GM12878 (cell line): Measurements from ENCODE around the gene WDSUB1. TPM values are rescaled to one million over a fixed set of nuclear protein-coding genes. Genes with fewer than 3 reads are reported as not detected.

Experiments used
- ATAC-seq: fragments of 200-7000 bp; cut with Tn5 transposase; 3 replicates; pipeline ENCODE4 v1.9.1; 2020; ENCODE audit warnings: mild to moderate bottlenecking, moderate library complexity
- BruUV-seq: library from RNA; stranded (reverse); fragments of 400-500 nt; replicated peaks from 2 replicates; lab custom pipeline; 2021; lab: Mats Ljungman, UMichigan
- CTCF ChIA-PET: fragments of 300-600 bp; sonication (Branson Sonifier 250); formaldehyde crosslinking; extraction: SDS; loops from one replicate; lab custom pipeline; 2021; ENCODE audit warnings: inconsistent platforms; lab: Yijun Ruan, JAX
- POLR2A ChIA-PET: fragments of 350-600 bp; formaldehyde crosslinking; extraction: SDS; loops from one replicate; lab custom pipeline; 2021; ENCODE audit warnings: inconsistent platforms; lab: Charles Lee
- RAD21 ChIA-PET: fragments of 300-600 bp; sonication (Branson Sonifier 250); formaldehyde crosslinking; loops from one replicate; lab custom pipeline; 2023; ENCODE audit warnings: antibody characterized with exemption; ENCODE audit not compliant: unreplicated experiment; lab: Charles Lee
- SMC1A ChIA-PET: fragments of 300-600 bp; sonication (Branson Sonifier 250); formaldehyde crosslinking; loops from one replicate; lab custom pipeline; 2023; ENCODE audit not compliant: unreplicated experiment, uncharacterized antibody; lab: Charles Lee
- DNase-seq: peaks from one replicate; pipeline ENCODE4 v3.0.0-alpha.2; 2011; ENCODE audit warnings: low read depth, low spot score
- FAIRE-seq: peaks from 3 replicates; lab custom pipeline; 2011; peaks lifted over from hg19 to GRCh38; lab: Jason Lieb, UNC
- H2AFZ ChIP-seq: 2 replicates; pipeline ENCODE4 v1.6.0; 2011; ENCODE audit warnings: low read depth, low read length, control low read depth; ENCODE audit not compliant: control insufficient read depth
- H3K27ac ChIP-seq: 2 replicates; pipeline ENCODE4 v1.5.1; 2011; ENCODE audit warnings: control low read depth; ENCODE audit not compliant: control insufficient read depth, insufficient read depth
- H3K27me3 ChIP-seq, 2 experiments: replicated peaks in 1 of 2; 2 replicates each; pipeline versions ENCODE4 v1.6.0 to v1.6.1; 2011; ENCODE audit warnings: low read length in 1 of 2; ENCODE audit not compliant: control insufficient read depth in 2 of 2, insufficient read depth in 2 of 2
- H3K36me3 ChIP-seq, 2 experiments: 2 replicates each; pipeline ENCODE4 v1.5.1; 2011; ENCODE audit warnings: low read length in 1 of 2; ENCODE audit not compliant: control insufficient read depth in 2 of 2, insufficient read depth in 2 of 2
- H3K4me1 ChIP-seq: 2 replicates; pipeline ENCODE4 v1.6.1; 2011; ENCODE audit warnings: mild to moderate bottlenecking, low read length, moderate library complexity, mixed read lengths; ENCODE audit not compliant: control insufficient read depth, insufficient read depth
- H3K4me2 ChIP-seq: 2 replicates; pipeline ENCODE4 v1.6.0; 2011; ENCODE audit warnings: control low read depth; ENCODE audit not compliant: control insufficient read depth, insufficient read depth
- H3K4me3 ChIP-seq: fragments of 200-600 bp; sonication (generic); 2 replicates; pipeline ENCODE4 v1.5.1; 2016
- H3K79me2 ChIP-seq: 2 replicates; pipeline ENCODE4 v1.6.0; 2011; ENCODE audit warnings: low read length; ENCODE audit not compliant: control insufficient read depth, insufficient read depth
- H3K9ac ChIP-seq: 2 replicates; pipeline ENCODE4 v1.8.0; 2011; ENCODE audit warnings: low read length, control low read depth, mixed read lengths; ENCODE audit not compliant: control insufficient read depth, insufficient read depth
- H3K9me3 ChIP-seq: replicated peaks from 3 replicates; pipeline ENCODE4 v1.5.1; 2011; ENCODE audit warnings: mild to moderate bottlenecking, low read length; ENCODE audit not compliant: control insufficient read depth, insufficient read depth
- H4K20me1 ChIP-seq: 2 replicates; pipeline ENCODE4 v1.6.0; 2011; ENCODE audit not compliant: control insufficient read depth, insufficient read depth
- ATF7 ChIP-seq: fragments of 450-650 bp; IDR thresholded peaks from 2 replicates; pipeline ENCODE4 v1.6.1; 2016; ENCODE audit warnings: low read depth, mild to moderate bottlenecking
- BRCA1 ChIP-seq: IDR thresholded peaks from 2 replicates; pipeline ENCODE4 v1.6.1; 2011; ENCODE audit warnings: low read depth, low read length, improper control_type of control experiment
- ESRRA ChIP-seq: IDR thresholded peaks from 2 replicates; pipeline ENCODE4 v1.6.1; 2012; ENCODE audit warnings: mild to moderate bottlenecking, low read length, improper control_type of control experiment
- NFXL1 ChIP-seq: fragments of 450-650 bp; IDR thresholded peaks from 2 replicates; pipeline ENCODE4 v1.6.1; 2017; ENCODE audit warnings: antibody characterized with exemption, mild to moderate bottlenecking, borderline replicate concordance
- NFYA ChIP-seq: IDR thresholded peaks from 2 replicates; pipeline ENCODE4 v1.6.1; 2011; ENCODE audit warnings: low read depth, mild to moderate bottlenecking, low read length, improper control_type of control experiment, borderline replicate concordance
- NFYB ChIP-seq: IDR thresholded peaks from 2 replicates; pipeline ENCODE4 v1.6.1; 2011; ENCODE audit warnings: low read depth, mild to moderate bottlenecking, low read length, improper control_type of control experiment, moderate library complexity; ENCODE audit not compliant: insufficient read depth
- PML ChIP-seq: IDR thresholded peaks from 2 replicates; pipeline ENCODE4 v1.6.1; 2012; ENCODE audit warnings: low read length, inconsistent platforms
- RBBP5 ChIP-seq: fragments of 200-600 bp; sonication (generic); conservative IDR thresholded peaks from 2 replicates; pipeline ENCODE4 v1.6.1; 2016
- ZNF592 ChIP-seq: fragments of 450-650 bp; IDR thresholded peaks from 2 replicates; pipeline ENCODE4 v1.6.1; 2017; ENCODE audit warnings: mild to moderate bottlenecking, moderate library complexity
- ZSCAN29 ChIP-seq: fragments of 450-650 bp; IDR thresholded peaks from 2 replicates; pipeline ENCODE4 v1.6.1; 2017; ENCODE audit warnings: mild to moderate bottlenecking, moderate library complexity
- WGBS: methylation state at CpG from one replicate; pipeline ENCODE4 v1.1.6; 2016; ENCODE audit warnings: low lambda C conversion rate; ENCODE audit not compliant: insufficient replicate concordance, insufficient coverage; ENCODE audit errors: missing lambda C conversion rate; 5-methylcytosine and 5-hydroxymethylcytosine counted together
- in situ Hi-C: fragments of 300-500 bp; cut with MboI; formaldehyde crosslinking; loops from 9 replicates; pipeline ENCODE4 v1.14.3; 2018; ENCODE audit warnings: mixed read lengths
- intact Hi-C: fragments of 100-400 bp; cut with micrococcal nuclease; formaldehyde crosslinking; loops from one replicate; pipeline ENCODE4 v1.14.2; 2022; ENCODE audit not compliant: unreplicated experiment
- polyA plus RNA-seq, 11 experiments: library from polyadenylated mRNA; depleted of rRNA in 4 of 11; unstranded in 6 of 11; stranded (reverse) in 5 of 11; fragments of >200 nt; fragmentation: Nextera tagmentation in 4 of 11; fragmentation: Illumina TruSeq in 1 of 11; extraction: Ambion mirVana in 4 of 11; extraction: Trizol in 1 of 11; gene quantifications; 1 replicate in 1 of 11; 2 replicates in 10 of 11; pipeline versions ENCODE4 v1.2.1 to v1.2.3, GENCODE V29; 2011 to 2016; ENCODE audit warnings: inconsistent platforms in 2 of 11, missing spikeins in 2 of 11, low read depth in 1 of 11
- total RNA-seq, 4 experiments: library from RNA; depleted of rRNA in 3 of 4; stranded (reverse); fragments of >200 nt in 3 of 4; fragmentation: Illumina TruSeq in 1 of 4; extraction: Trizol in 1 of 4; gene quantifications; 2 replicates each; pipeline versions ENCODE4 v1.2.1 to v1.2.3, GENCODE V29; 2013 to 2021
- TF ChIP-seq, protein P1 (sequence below): IDR thresholded peaks from 2 replicates; pipeline ENCODE4 v1.6.1; 2012; ENCODE audit warnings: low read depth, low read length, improper control_type of control experiment
- TF ChIP-seq, protein P2 (sequence below): fragments of 150-350 bp; IDR thresholded peaks from 2 replicates; pipeline ENCODE4 v1.6.1; 2016; ENCODE audit warnings: low read depth, low read length

WDSUB1 gene
- total and polyA plus RNA-seq, 10 of the 15 experiments (the other 5 are each of a cell fraction or from before 2014, with no cell fraction given) = 4.4 to 12.7 (median 7.6) TPM

GRCh38 chr2:159206736-159207380, 79.6 kb downstream of the WDSUB1 start (continued):
- TF ChIP-seq NFYB = no peak

- ATAC-seq (no peak), DNase-seq (no peak), FAIRE-seq (no peak)
- intact Hi-C loops (loop anchor here (5.0 to 10.0 kb wide), 2 partner anchors 57 to 510 kb away; partner anchors contain the start of gene MARCHF7), in situ Hi-C loops (no loop called here)
- no peak overlapping the region for H3K27ac ChIP-seq
- no peaks in the 10 kb centered on the region for H3K79me2 ChIP-seq
- BruUV-seq = no TSS peak
- no peak overlapping the region for H3K4me2 ChIP-seq
- CTCF ChIA-PET = no interaction called here
- H3K36me3 ChIP-seq = no peaks in the 10 kb centered on the region
- H3K27me3 ChIP-seq = no peaks in the 10 kb centered on the region
- H3K4me1 ChIP-seq = peaks cover 13% of the 10 kb centered on the region
- H3K9me3 ChIP-seq = no peaks in the 10 kb centered on the region
- POLR2A ChIA-PET = no interaction called here
- 71% methylated on average over 15 of the region's 15 CpGs for WGBS
- SMC1A ChIA-PET = no interaction called here
- H3K9ac ChIP-seq = no peak overlapping the region
- no peak overlapping the region for H3K4me3 ChIP-seq
- RAD21 ChIA-PET = no interaction called here
- H2AFZ ChIP-seq = no peak overlapping the region
- no peaks in the 10 kb centered on the region for H4K20me1 ChIP-seq
- TF ChIP-seq BRCA1 = no peak
- TF ChIP-seq, protein P1, sequence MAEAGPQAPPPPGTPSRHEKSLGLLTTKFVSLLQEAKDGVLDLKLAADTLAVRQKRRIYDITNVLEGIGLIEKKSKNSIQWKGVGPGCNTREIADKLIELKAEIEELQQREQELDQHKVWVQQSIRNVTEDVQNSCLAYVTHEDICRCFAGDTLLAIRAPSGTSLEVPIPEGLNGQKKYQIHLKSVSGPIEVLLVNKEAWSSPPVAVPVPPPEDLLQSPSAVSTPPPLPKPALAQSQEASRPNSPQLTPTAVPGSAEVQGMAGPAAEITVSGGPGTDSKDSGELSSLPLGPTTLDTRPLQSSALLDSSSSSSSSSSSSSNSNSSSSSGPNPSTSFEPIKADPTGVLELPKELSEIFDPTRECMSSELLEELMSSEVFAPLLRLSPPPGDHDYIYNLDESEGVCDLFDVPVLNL = no peak
- TF ChIP-seq, protein P2, sequence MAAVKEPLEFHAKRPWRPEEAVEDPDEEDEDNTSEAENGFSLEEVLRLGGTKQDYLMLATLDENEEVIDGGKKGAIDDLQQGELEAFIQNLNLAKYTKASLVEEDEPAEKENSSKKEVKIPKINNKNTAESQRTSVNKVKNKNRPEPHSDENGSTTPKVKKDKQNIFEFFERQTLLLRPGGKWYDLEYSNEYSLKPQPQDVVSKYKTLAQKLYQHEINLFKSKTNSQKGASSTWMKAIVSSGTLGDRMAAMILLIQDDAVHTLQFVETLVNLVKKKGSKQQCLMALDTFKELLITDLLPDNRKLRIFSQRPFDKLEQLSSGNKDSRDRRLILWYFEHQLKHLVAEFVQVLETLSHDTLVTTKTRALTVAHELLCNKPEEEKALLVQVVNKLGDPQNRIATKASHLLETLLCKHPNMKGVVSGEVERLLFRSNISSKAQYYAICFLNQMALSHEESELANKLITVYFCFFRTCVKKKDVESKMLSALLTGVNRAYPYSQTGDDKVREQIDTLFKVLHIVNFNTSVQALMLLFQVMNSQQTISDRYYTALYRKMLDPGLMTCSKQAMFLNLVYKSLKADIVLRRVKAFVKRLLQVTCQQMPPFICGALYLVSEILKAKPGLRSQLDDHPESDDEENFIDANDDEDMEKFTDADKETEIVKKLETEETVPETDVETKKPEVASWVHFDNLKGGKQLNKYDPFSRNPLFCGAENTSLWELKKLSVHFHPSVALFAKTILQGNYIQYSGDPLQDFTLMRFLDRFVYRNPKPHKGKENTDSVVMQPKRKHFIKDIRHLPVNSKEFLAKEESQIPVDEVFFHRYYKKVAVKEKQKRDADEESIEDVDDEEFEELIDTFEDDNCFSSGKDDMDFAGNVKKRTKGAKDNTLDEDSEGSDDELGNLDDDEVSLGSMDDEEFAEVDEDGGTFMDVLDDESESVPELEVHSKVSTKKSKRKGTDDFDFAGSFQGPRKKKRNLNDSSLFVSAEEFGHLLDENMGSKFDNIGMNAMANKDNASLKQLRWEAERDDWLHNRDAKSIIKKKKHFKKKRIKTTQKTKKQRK = no peak
- TF ChIP-seq ZNF592 = no peak
- TF ChIP-seq ESRRA = no peak
- TF ChIP-seq RBBP5 = no peak
- no peak for TF ChIP-seq NFYA
- no peak for TF ChIP-seq PML
- no peak for TF ChIP-seq NFXL1
- TF ChIP-seq ZSCAN29 = no peak
- no peak for TF ChIP-seq ATF7
Measured at GRCh38 chr2:159204381-159205144, 81.9 kb downstream of the WDSUB1 start.
